Skin epidermis (tissue), 12 donors: Measurements from ENCODE around the gene NMRK1.
A peak's percentile ranks its signal among the peaks of the same experiment; 100 is the strongest.

Experiments used
- H3K27ac ChIP-seq, 21 experiments: fragments of 200-600 bp; sonication (generic) in 11 of 21; one replicate each; pipeline ENCODE4 v1.5.0; 2020; ENCODE audit warnings: mild to moderate bottlenecking in 3 of 21, inconsistent platforms in 2 of 21, moderate library complexity in 2 of 21
- H3K4me3 ChIP-seq, 7 experiments: fragments of 200-600 bp; sonication (generic) in 2 of 7; one replicate each; pipeline ENCODE4 v1.5.0; 2020; ENCODE audit warnings: inconsistent platforms in 2 of 7, mild to moderate bottlenecking in 2 of 7, moderate library complexity in 1 of 7

The NMRK1 gene

GRCh38 chr9:75105019-75105540 is 17.1 kb upstream of the NMRK1 start:
- Histone ChIP-seq H3K27ac (peak overlapping the region in 2 of 21 experiments; percentile 0 to 50), H3K4me3 (no peak overlapping the region)

- Histone ChIP-seq H3K4me3 (no peak overlapping the region), H3K27ac (peak overlapping the region in 1 of 21 experiments; percentile 50)
Observed at GRCh38 chr9:75104607-75105006, 16.7 kb upstream of the NMRK1 start.

- Histone ChIP-seq H3K27ac (no peak overlapping the region), H3K4me3 (no peak overlapping the region)
Observed at GRCh38 chr9:75102177-75102790, 14.3 kb upstream of the NMRK1 start.

GRCh38 chr9:75101004-75101588 is 13.1 kb upstream of the NMRK1 start:
- H3K27ac ChIP-seq = peak overlapping the region in 2 of 21 experiments; percentile 11 to 20
- no peak overlapping the region for H3K4me3 ChIP-seq

- no peak overlapping the region for H3K27ac ChIP-seq
- no peak overlapping the region for H3K4me3 ChIP-seq
Observed at GRCh38 chr9:75096796-75097195, 8.8 kb upstream of the NMRK1 start.

- H3K27ac ChIP-seq = no peak overlapping the region
Observed at GRCh38 chr9:75092766-75093165, 4.8 kb upstream of the NMRK1 start.

GRCh38 chr9:75090579-75090978 is 2.6 kb upstream of the NMRK1 start:
- Histone ChIP-seq H3K4me3 (no peak overlapping the region), H3K27ac (peak overlapping the region in 1 of 21 experiments; percentile 30)

More at GRCh38 chr9:75092766-75093165, 4.8 kb upstream of the NMRK1 start:
- H3K4me3 ChIP-seq = no peak overlapping the region

GRCh38 chr9:75089373-75089766 is 1.4 kb upstream of the NMRK1 start:
- H3K27ac ChIP-seq = peak overlapping the region in 19 of 21 experiments; percentile 87 to 99 (median 95)
- H3K4me3 ChIP-seq = peak overlapping the region; percentile 63 to 95 (median 85)

- H3K4me3 ChIP-seq = peak overlapping the region; percentile 63 to 95 (median 85)
- H3K27ac ChIP-seq = peak overlapping the region; percentile 87 to 99 (median 95)
Observed at GRCh38 chr9:75088646-75089372, 854 bp upstream of the NMRK1 start.

- Histone ChIP-seq H3K4me3 (peak overlapping the region; percentile 63 to 95 (median 85)), H3K27ac (peak overlapping the region; percentile 51 to 99 (median 95))
Observed at GRCh38 chr9:75087289-75087823, 599 bp downstream of the NMRK1 start.

- Histone ChIP-seq H3K27ac (peak overlapping the region in 20 of 21 experiments; percentile 89 to 99 (median 95)), H3K4me3 (peak overlapping the region; percentile 63 to 95 (median 85))
Observed at GRCh38 chr9:75086541-75087288, 1.2 kb downstream of the NMRK1 start.

- H3K27ac ChIP-seq = peak overlapping the region in 15 of 21 experiments; percentile 21 to 99 (median 91)
Observed at GRCh38 chr9:75085640-75086039, 2.3 kb downstream of the NMRK1 start.

GRCh38 chr9:75084081-75084672 is 3.8 kb downstream of the NMRK1 start:
- no peak overlapping the region for H3K4me3 ChIP-seq
- H3K27ac ChIP-seq = peak overlapping the region in 12 of 21 experiments; percentile 14 to 89 (median 54)

More at GRCh38 chr9:75085640-75086039, 2.3 kb downstream of the NMRK1 start:
- H3K4me3 ChIP-seq = peak overlapping the region in 2 of 7 experiments; percentile 77 to 87

- peak overlapping the region in 13 of 21 experiments; percentile 14 to 89 (median 59) for H3K27ac ChIP-seq
- H3K4me3 ChIP-seq = no peak overlapping the region
Observed at GRCh38 chr9:75083188-75083970, 4.6 kb downstream of the NMRK1 start.

GRCh38 chr9:75081632-75082031 is 6.3 kb downstream of the NMRK1 start:
- Histone ChIP-seq H3K4me3 (no peak overlapping the region), H3K27ac (no peak overlapping the region)

- no peak overlapping the region for H3K4me3 ChIP-seq
Observed at GRCh38 chr9:75072895-75073294, 15.1 kb downstream of the NMRK1 start.

GRCh38 chr9:75071530-75072122 is 16.3 kb downstream of the NMRK1 start:
- Histone ChIP-seq H3K4me3 (no peak overlapping the region), H3K27ac (peak overlapping the region in 8 of 21 experiments; percentile 21 to 67 (median 53))

More at GRCh38 chr9:75072895-75073294, 15.1 kb downstream of the NMRK1 start:
- H3K27ac ChIP-seq = no peak overlapping the region

- H3K4me3 ChIP-seq = no peak overlapping the region
Observed at GRCh38 chr9:75069171-75069570, 18.8 kb downstream of the NMRK1 start.

More at GRCh38 chr9:75069171-75069570, 18.8 kb downstream of the NMRK1 start:
- H3K27ac ChIP-seq = no peak overlapping the region
